ENCODE results near the gene NEU4.

Gene NEU4

DNA sequence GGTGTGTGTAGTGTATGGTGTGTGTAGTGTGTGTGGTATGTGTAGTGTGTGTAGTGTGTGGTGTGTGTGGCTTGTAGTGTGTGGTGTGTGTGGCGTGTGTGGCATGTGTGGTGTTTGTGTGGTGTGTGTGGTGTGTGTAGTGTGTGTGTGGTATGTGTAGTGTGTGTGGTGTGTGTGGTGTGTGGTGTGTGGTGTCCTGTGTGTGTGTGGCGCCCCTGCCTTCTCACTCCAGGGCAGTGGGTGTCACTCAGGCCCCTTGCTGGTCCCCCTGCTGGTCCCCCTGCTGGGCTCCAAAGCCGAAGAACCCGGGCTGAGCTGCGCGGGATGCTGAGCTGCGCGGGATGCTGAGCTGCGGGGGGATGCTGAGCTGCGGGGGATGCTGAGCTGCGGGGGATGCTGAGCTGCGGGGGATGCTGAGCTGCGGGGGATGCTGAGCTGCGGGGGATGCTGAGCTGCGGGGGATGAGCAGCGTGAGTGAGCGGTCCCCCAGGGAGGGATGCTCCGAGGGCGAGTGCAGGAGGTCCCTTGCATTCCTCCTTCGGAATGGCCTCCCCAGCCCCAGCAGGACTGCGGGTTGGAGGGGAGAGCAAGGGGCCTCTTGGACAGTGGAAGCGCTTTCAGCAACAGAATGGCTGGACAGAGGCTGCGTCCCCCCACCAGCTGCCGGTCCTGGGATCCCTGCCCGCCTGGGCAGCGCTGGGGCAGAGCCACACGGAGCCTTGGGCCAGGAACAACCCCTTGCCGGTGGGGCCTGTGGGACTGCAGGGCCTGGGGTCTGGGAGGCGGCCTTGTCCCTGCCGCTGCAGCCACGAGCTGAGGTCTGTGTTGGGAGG, 57.2 kb downstream of the NEU4 start:
- DNase-seq = no peak

Measured in activated CD8-positive, alpha-beta memory T cell treated with anti-CD3 and anti-CD28 coated beads for 24 hours (primary cell).